ENCODE data around the gene SLC38A1. TPM values are rescaled to one million over a fixed set of nuclear protein-coding genes. Genes with fewer than 3 reads are reported as not detected.
A peak's percentile ranks its signal among the peaks of the same experiment; 100 is the strongest.

Gene SLC38A1
- total and polyA plus RNA-seq, 5 donors, result 20.8 to 82.4 (median 60.0) TPM

GRCh38 chr12:46160981-46161690 is 107.7 kb downstream of the SLC38A1 start:
- H3K27ac ChIP-seq (ENCODE audit: low read length), result no peak overlapping the region
- no peaks in the 10 kb centered on the region for H3K9me3 ChIP-seq (ENCODE audit: control insufficient read depth, low read length)
- no peak overlapping the region for H3K4me3 ChIP-seq (ENCODE audit: low read length)
- no peaks in the 10 kb centered on the region for H3K27me3 ChIP-seq (ENCODE audit: control insufficient read depth, insufficient read depth)
- WGBS, result 85% methylated on average over 4 of the region's 4 CpGs
- DNase-seq, result no peak
- intact Hi-C loops (cut with DNase I), result no loop called here
- no peak for ATAC-seq
- peaks cover 1% of the 10 kb centered on the region for H3K4me1 ChIP-seq (ENCODE audit: control insufficient read depth, insufficient read depth, low read length)

- WGBS, result 59% methylated on average over 10 of the region's 10 CpGs
- no peak overlapping the region for H3K4me3 ChIP-seq (ENCODE audit: low read length)
- H3K4me1 ChIP-seq (ENCODE audit: control insufficient read depth, insufficient read depth, low read length), result peaks cover 1% of the 10 kb centered on the region
- H3K27ac ChIP-seq (ENCODE audit: low read length), result no peak overlapping the region
- intact Hi-C loops (cut with DNase I), result no loop called here
- no peaks in the 10 kb centered on the region for H3K9me3 ChIP-seq (ENCODE audit: control insufficient read depth, low read length)
- DNase-seq (peak in 2 of 3 donors; percentile 36 to 46), ATAC-seq (peak; percentile 74 to 88)
- no peaks in the 10 kb centered on the region for H3K27me3 ChIP-seq (ENCODE audit: control insufficient read depth, insufficient read depth)
Observed at GRCh38 chr12:46160101-46160980, 108.5 kb downstream of the SLC38A1 start.

GRCh38 chr12:46159309-46159901 is 109.4 kb downstream of the SLC38A1 start:
- no peak overlapping the region for H3K27ac ChIP-seq (ENCODE audit: low read length)
- WGBS, result 50% methylated on average over 2 of the region's 2 CpGs
- ATAC-seq, result no peak
- H3K4me1 ChIP-seq (ENCODE audit: control insufficient read depth, insufficient read depth, low read length), result peaks cover 1% of the 10 kb centered on the region
- H3K4me3 ChIP-seq (ENCODE audit: low read length), result no peak overlapping the region
- no peak for DNase-seq
- no peaks in the 10 kb centered on the region for H3K9me3 ChIP-seq (ENCODE audit: control insufficient read depth, low read length)
- no peaks in the 10 kb centered on the region for H3K27me3 ChIP-seq (ENCODE audit: control insufficient read depth, insufficient read depth)
- intact Hi-C loops (cut with DNase I), result loop anchor here in 2 of 4 donors (10.0 kb wide), 2 partner anchors 145 to 505 kb away; no protein-coding TSS in a partner anchor

- Histone ChIP-seq H3K27ac (ENCODE audit: low read length) (no peak overlapping the region), H3K4me3 (ENCODE audit: low read length) (no peak overlapping the region), H3K9me3 (ENCODE audit: control insufficient read depth, low read length) (no peaks in the 10 kb centered on the region), H3K4me1 (ENCODE audit: control insufficient read depth, insufficient read depth, low read length) (peaks cover 1% of the 10 kb centered on the region), H3K27me3 (ENCODE audit: control insufficient read depth, insufficient read depth) (no peaks in the 10 kb centered on the region)
- intact Hi-C loops (cut with DNase I), result loop anchor here in 2 of 4 donors (10.0 kb wide), 2 partner anchors 146 to 506 kb away; no protein-coding TSS in a partner anchor
- DNase-seq, result no peak
- WGBS, result 48% methylated on average over 1 of the region's 1 CpG
- ATAC-seq, result no peak
Observed at GRCh38 chr12:46158501-46158900, 110.3 kb downstream of the SLC38A1 start.

DNA sequence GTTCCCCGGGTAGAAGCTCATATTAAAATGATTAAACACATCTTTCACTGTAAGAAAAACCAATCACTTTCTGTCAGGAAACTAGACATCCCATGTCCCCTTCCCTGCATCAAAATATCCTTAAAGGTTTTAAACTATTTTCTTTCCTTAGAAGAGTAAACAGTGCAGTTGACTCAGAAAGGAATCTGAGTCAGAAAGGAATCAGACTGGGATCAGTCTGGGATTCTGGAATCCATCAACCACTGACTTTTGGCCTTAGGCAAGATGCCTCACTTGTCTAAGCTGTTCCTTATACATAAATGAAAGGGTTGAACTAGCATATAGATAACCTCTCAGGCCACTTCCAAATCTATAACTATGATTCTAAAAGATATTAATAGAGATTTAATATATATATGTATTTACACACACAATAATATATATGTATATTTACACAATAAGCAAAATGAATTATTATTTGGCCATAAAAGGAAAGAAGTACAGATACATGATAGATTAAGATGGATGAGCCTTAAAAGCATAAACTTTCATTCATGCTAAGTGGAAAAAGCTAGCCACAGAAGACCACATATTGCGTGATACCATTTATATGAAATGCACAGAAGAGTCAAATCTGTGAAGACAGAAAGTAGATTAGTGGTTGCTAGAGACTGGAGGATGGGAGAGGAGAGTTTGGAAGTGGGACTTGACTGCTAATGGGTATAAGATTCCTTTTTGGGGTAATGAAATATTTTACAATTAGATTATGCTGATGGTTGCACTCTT is 114.4 kb downstream of the SLC38A1 start:
- DNase-seq (no peak), ATAC-seq (no peak)
- Histone ChIP-seq H3K27ac (ENCODE audit: low read length) (no peak overlapping the region), H3K4me3 (ENCODE audit: low read length) (no peak overlapping the region), H3K27me3 (ENCODE audit: control insufficient read depth, insufficient read depth) (no peaks in the 10 kb centered on the region), H3K9me3 (ENCODE audit: control insufficient read depth, low read length) (no peaks in the 10 kb centered on the region), H3K4me1 (ENCODE audit: control insufficient read depth, insufficient read depth, low read length) (no peaks in the 10 kb centered on the region)
- 64% methylated on average over 2 of the region's 2 CpGs for WGBS
- intact Hi-C loops (cut with DNase I), result loop anchor here in 2 of 4 donors (10.0 kb wide), 2 partner anchors 150 to 510 kb away; no protein-coding TSS in a partner anchor

- no peaks in the 10 kb centered on the region for H3K27me3 ChIP-seq (ENCODE audit: control insufficient read depth, insufficient read depth)
- no peaks in the 10 kb centered on the region for H3K4me1 ChIP-seq (ENCODE audit: control insufficient read depth, insufficient read depth, low read length)
- intact Hi-C loops (cut with DNase I), result loop anchor here in 2 of 4 donors (10.0 kb wide), 2 partner anchors 151 to 511 kb away; no protein-coding TSS in a partner anchor
- no peak overlapping the region for H3K27ac ChIP-seq (ENCODE audit: low read length)
- DNase-seq (no peak), ATAC-seq (no peak)
- 30% methylated on average over 2 of the region's 2 CpGs for WGBS
- H3K4me3 ChIP-seq (ENCODE audit: low read length), result no peak overlapping the region
- H3K9me3 ChIP-seq (ENCODE audit: control insufficient read depth, low read length), result no peaks in the 10 kb centered on the region
Observed at GRCh38 chr12:46153268-46153872, 115.5 kb downstream of the SLC38A1 start.

GRCh38 chr12:46152456-46152855 is 116.4 kb downstream of the SLC38A1 start:
- Histone ChIP-seq H3K27me3 (ENCODE audit: control insufficient read depth, insufficient read depth) (no peaks in the 10 kb centered on the region), H3K4me1 (ENCODE audit: control insufficient read depth, insufficient read depth, low read length) (no peaks in the 10 kb centered on the region), H3K27ac (ENCODE audit: low read length) (no peak overlapping the region), H3K4me3 (ENCODE audit: low read length) (no peak overlapping the region), H3K9me3 (ENCODE audit: control insufficient read depth, low read length) (no peaks in the 10 kb centered on the region)
- intact Hi-C loops (cut with DNase I), result loop anchor here in 2 of 4 donors (10.0 kb wide), 2 partner anchors 152 to 512 kb away; no protein-coding TSS in a partner anchor
- 51% methylated on average over 1 of the region's 1 CpG for WGBS
- no peak for DNase-seq
- ATAC-seq, result no peak

DNA sequence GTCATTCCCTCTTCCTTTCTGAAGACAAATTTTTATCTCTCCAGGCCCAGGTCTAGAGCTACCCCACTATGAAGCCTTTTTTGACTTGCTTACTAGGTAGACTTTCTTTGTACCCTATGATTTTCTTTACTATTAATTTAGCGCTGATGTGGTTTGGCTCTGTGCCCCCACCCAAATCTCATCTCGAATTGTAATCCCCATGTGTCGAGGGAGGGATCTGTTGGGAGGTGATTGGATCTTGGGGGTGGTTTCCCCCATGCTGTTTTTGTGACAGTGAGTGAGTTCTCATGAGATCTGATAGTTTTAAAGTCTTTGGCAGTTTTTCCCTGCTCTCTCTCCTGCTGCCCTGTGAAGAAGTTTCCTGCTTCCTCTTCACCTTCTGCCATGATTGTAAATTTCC is 118.1 kb downstream of the SLC38A1 start:
- Histone ChIP-seq H3K27ac (ENCODE audit: low read length) (no peak overlapping the region), H3K4me1 (ENCODE audit: control insufficient read depth, insufficient read depth, low read length) (no peaks in the 10 kb centered on the region), H3K9me3 (ENCODE audit: control insufficient read depth, low read length) (no peaks in the 10 kb centered on the region), H3K27me3 (ENCODE audit: control insufficient read depth, insufficient read depth) (no peaks in the 10 kb centered on the region), H3K4me3 (ENCODE audit: low read length) (no peak overlapping the region)
- WGBS, result 53% methylated on average over 3 of the region's 3 CpGs
- intact Hi-C loops (cut with DNase I), result loop anchor here in 2 of 4 donors (10.0 kb wide), 2 partner anchors 154 to 514 kb away; no protein-coding TSS in a partner anchor
- no peak for ATAC-seq
- DNase-seq, result no peak

- H3K4me1 ChIP-seq (ENCODE audit: control insufficient read depth, insufficient read depth, low read length), result no peaks in the 10 kb centered on the region
- no peak for DNase-seq
- no peaks in the 10 kb centered on the region for H3K27me3 ChIP-seq (ENCODE audit: control insufficient read depth, insufficient read depth)
- no peaks in the 10 kb centered on the region for H3K9me3 ChIP-seq (ENCODE audit: control insufficient read depth, low read length)
- H3K4me3 ChIP-seq (ENCODE audit: low read length), result no peak overlapping the region
- WGBS, result 94% methylated on average over 1 of the region's 1 CpG
- intact Hi-C loops (cut with DNase I), result loop anchor here in 2 of 4 donors (10.0 kb wide), 2 partner anchors 155 to 515 kb away; no protein-coding TSS in a partner anchor
- ATAC-seq, result no peak
- H3K27ac ChIP-seq (ENCODE audit: low read length), result no peak overlapping the region
Observed at GRCh38 chr12:46149905-46150304, 118.9 kb downstream of the SLC38A1 start.

- Histone ChIP-seq H3K4me3 (ENCODE audit: low read length) (no peak overlapping the region), H3K9me3 (ENCODE audit: control insufficient read depth, low read length) (no peaks in the 10 kb centered on the region), H3K27me3 (ENCODE audit: control insufficient read depth, insufficient read depth) (no peaks in the 10 kb centered on the region), H3K27ac (ENCODE audit: low read length) (no peak overlapping the region), H3K4me1 (ENCODE audit: control insufficient read depth, insufficient read depth, low read length) (no peaks in the 10 kb centered on the region)
- DNase-seq (no peak), ATAC-seq (no peak)
- 95% methylated on average over 2 of the region's 2 CpGs for WGBS
- intact Hi-C loops (cut with DNase I), result no loop called here
Observed at GRCh38 chr12:46149079-46149464, 119.8 kb downstream of the SLC38A1 start.

Measured in right cardiac atrium (tissue), 5 donors.